SH-SY5Y (cell line): ENCODE measurements around the gene ARHGAP24.

Experiments used
- GATA2 ChIP-seq: IDR thresholded peaks from 2 replicates; pipeline ENCODE4 v1.6.1; 2011; ENCODE audit warnings: mild to moderate bottlenecking, low read depth, low read length
- GATA3 ChIP-seq: IDR thresholded peaks from 2 replicates; pipeline ENCODE4 v1.6.1; 2011; ENCODE audit warnings: low read depth, mild to moderate bottlenecking, low read length, moderate library complexity

DNA sequence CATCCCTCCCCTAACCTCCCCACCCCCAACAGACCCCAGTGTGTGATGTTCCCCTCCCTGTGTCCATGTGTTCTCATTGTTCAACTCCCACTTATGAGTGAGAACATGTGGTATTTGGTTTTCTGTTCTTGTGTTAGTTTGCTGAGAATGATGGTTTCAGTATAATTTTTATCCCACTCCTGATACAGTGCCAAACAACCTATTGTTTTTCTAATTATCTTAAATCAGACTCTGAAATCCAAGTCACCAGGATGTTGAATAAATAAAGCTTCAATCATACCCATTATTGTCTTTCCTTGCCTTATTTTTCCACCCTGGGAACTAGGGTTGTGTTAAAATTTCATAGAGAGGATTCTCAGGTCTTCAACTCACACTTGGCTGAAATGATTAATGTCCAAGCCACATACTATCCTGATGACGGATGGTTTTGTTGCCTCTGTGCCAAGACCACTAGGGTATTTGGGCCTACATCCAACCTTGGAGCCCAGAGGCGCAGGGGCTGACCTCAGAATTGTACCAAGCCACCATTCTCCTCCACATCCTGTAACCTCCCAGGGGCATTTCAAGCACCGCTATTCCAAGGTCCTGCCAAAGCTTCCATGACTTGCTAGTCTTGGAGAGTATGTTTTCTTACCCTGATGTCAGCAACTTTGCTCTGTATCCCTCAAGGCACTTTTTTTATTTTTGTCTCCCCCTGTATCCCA lies 332.4 kb downstream of the ARHGAP24 start:
- TF ChIP-seq GATA2 = no peak
- no peak for TF ChIP-seq GATA3
